ENCODE results near the gene SLC11A2. TPM values are rescaled to one million over a fixed set of nuclear protein-coding genes. Genes with fewer than 3 reads are reported as not detected.

Gene SLC11A2
- polyA plus RNA-seq, 1 of the 3 experiments (the other 2 are of a cell fraction), result 27.7 TPM

DNA sequence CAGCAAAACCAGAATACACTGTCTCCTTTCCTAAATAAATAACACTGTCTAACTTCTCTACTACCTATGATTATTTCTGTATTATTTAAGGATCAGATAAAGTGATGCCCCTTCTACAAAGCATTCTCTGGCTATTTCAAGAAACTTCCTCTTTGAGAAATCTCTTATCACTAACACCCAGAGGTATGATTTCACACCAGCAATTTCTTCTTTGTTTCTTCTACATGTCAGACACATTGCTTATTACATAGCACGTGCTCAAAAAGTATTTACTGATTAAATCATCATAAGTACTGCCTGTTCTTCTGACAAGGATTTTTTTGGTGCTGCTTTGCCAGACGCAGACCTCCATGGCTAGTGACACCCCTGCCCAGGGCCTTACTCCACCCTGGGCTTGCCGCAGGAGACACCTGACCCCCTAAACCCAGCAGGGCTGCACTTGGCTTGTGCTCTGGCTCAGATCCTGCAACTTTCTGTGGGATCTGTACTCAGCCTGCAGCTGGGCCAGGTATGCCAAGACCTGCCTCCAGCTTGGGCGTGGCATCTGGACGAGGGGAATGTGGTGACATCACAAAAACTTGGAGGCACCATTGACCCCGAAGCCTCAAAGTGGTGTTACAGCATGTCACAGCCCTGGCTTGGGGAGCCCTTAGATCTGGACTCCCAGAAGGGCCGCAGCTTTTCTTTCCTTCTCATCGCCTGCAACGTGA is 89.2 kb downstream of the SLC11A2 start:
- no peak for TF ChIP-seq ELF1 (IDR thresholded peaks at IDR 0.05)
- 83% methylated on average over 8 of the region's 9 CpGs for WGBS (ENCODE audit: low lambda C conversion rate)
- ChIA-PET CTCF (interaction anchor here (1.2 kb wide), 1 partner anchor 111 kb away, joined by 3 read pairs; no protein-coding TSS in a partner anchor), POLR2A (interaction anchor here (0.6 kb wide), 1 partner anchor 12 kb away, joined by 4 read pairs; no protein-coding TSS in a partner anchor)
- H3K36me3 ChIP-seq (replicated peaks in 1 of 2; ENCODE audit: control insufficient read depth in 1 of 2, insufficient read depth in 2 of 2, low read length in 1 of 2), result no peaks in the 10 kb centered on the region
- H3K9me2 ChIP-seq, result no peaks in the 10 kb centered on the region
- H3K9ac ChIP-seq, result no peak overlapping the region
- H3K79me2 ChIP-seq (ENCODE audit: insufficient read depth), result no peaks in the 10 kb centered on the region
- H3K4me1 ChIP-seq (ENCODE audit: control insufficient read depth in 1 of 2, insufficient read depth in 2 of 2, low read depth in 1 of 2, low read length in 1 of 2), result peaks cover 0 to 6% of the 10 kb centered on the region in 2 experiments; a peak in 1 of 4 replicates
- H3F3A ChIP-seq (replicated peaks; ENCODE audit: insufficient read depth), result no peaks in the 10 kb centered on the region
- H4K20me1 ChIP-seq (ENCODE audit: insufficient read depth), result no peaks in the 10 kb centered on the region
- no peak for DNase-seq
- H3K27me3 ChIP-seq (ENCODE audit: insufficient read depth), result no peaks in the 10 kb centered on the region
- no peaks in the 10 kb centered on the region for H3K9me3 ChIP-seq
- H3K27ac ChIP-seq (ENCODE audit: low read depth in 2 of 2, low read length in 1 of 2), result no peak overlapping the region
- no peak overlapping the region for H2AFZ ChIP-seq (ENCODE audit: low read depth)
- no peak overlapping the region for H3K4me2 ChIP-seq
- H3K4me3 ChIP-seq (ENCODE audit: low read depth in 2 of 2, low read length in 1 of 2), result no peak overlapping the region

DNA sequence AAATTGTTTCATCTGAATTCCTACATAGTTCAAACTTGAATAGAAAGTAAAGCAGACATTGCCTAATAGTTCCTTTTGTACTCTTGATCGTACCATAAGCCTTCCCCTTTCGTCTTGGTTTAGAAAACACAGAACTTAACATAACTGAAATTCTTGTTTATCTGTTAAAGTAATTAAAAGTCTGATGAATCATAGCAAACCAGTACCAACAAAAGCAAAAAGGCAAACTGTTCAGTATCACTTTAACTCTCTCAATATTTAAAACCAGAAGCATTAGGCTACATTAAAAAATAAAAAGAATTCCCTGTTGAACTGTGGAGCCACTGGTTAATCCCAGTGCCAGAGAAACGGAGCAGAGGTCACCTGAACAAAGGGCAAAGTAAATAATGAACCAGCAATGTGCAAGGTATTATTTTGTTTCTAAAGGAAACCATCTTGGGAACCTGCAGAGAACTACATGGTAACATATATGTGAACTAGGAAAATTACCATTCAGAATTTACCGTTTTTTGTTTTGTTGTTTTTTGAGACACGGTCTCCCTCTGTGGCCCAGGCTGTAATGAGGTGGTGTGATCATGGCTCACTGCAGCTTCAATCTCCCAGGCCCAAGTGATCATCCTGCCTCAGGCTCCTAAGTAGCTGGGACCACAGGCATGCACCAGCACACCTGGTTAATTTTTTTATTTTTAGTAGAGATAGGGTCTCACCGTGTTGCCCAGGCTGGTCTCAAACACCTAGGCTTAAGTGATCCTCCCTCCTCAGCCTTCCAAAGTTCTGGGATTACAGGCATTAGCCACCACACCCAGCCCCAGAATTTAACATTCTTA is 91.0 kb downstream of the SLC11A2 start:
- Histone ChIP-seq H2AFZ (ENCODE audit: low read depth) (peak overlapping the region; percentile 57), H3K79me2 (ENCODE audit: insufficient read depth) (no peaks in the 10 kb centered on the region), H3K9me2 (no peaks in the 10 kb centered on the region), H3F3A (replicated peaks; ENCODE audit: insufficient read depth) (no peaks in the 10 kb centered on the region), H3K4me1 (ENCODE audit: control insufficient read depth in 1 of 2, insufficient read depth in 2 of 2, low read depth in 1 of 2, low read length in 1 of 2) (peaks cover 0 to 6% of the 10 kb centered on the region in 2 experiments; a peak in 1 of 4 replicates), H4K20me1 (ENCODE audit: insufficient read depth) (no peaks in the 10 kb centered on the region), H3K36me3 (replicated peaks in 1 of 2; ENCODE audit: control insufficient read depth in 1 of 2, insufficient read depth in 2 of 2, low read length in 1 of 2) (peaks cover 0 to 3% of the 10 kb centered on the region in 2 experiments), H3K27me3 (ENCODE audit: insufficient read depth) (no peaks in the 10 kb centered on the region), H3K4me3 (ENCODE audit: low read depth in 2 of 2, low read length in 1 of 2) (no peak overlapping the region), H3K9me3 (no peaks in the 10 kb centered on the region), H3K9ac (no peak overlapping the region), H3K27ac (ENCODE audit: low read depth in 2 of 2, low read length in 1 of 2) (peak overlapping the region in 1 of 2 experiments; percentile 29; a peak in 3 of 4 replicates), H3K4me2 (no peak overlapping the region)
- ChIA-PET CTCF (no interaction called here), POLR2A (no interaction called here)
- 53% methylated on average over 6 of the region's 6 CpGs for WGBS (ENCODE audit: low lambda C conversion rate)
- no peak for DNase-seq
- no peak for TF ChIP-seq FOXM1 (IDR thresholded peaks at IDR 0.05; ENCODE audit: low read depth)
- TF ChIP-seq SMC3 (IDR thresholded peaks at IDR 0.05; ENCODE audit: low read depth, low read length), result no peak
- TF ChIP-seq, protein P1, sequence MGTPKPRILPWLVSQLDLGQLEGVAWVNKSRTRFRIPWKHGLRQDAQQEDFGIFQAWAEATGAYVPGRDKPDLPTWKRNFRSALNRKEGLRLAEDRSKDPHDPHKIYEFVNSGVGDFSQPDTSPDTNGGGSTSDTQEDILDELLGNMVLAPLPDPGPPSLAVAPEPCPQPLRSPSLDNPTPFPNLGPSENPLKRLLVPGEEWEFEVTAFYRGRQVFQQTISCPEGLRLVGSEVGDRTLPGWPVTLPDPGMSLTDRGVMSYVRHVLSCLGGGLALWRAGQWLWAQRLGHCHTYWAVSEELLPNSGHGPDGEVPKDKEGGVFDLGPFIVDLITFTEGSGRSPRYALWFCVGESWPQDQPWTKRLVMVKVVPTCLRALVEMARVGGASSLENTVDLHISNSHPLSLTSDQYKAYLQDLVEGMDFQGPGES (IDR thresholded peaks at IDR 0.05; ENCODE audit: low read depth, low read length), result no peak
- no peak for TF ChIP-seq MXI1 (IDR thresholded peaks at IDR 0.05; ENCODE audit: low read depth, low read length)
- no peak for TF ChIP-seq NRF1 (IDR thresholded peaks at IDR 0.05; ENCODE audit: low read depth, low read length)
- no peak for TF ChIP-seq CHD2 (IDR thresholded peaks at IDR 0.05; ENCODE audit: low read length, partially characterized antibody)
- TF ChIP-seq TEAD4 (IDR thresholded peaks at IDR 0.05; ENCODE audit: borderline replicate concordance, insufficient read depth), result no peak
- no peak for TF ChIP-seq FOXJ3 (CRISPR knock-in tag; IDR thresholded peaks at IDR 0.05)
- no peak for TF ChIP-seq YY1 (IDR thresholded peaks at IDR 0.05; ENCODE audit: low read depth)
- no peak for TF ChIP-seq RCOR1 (IDR thresholded peaks at IDR 0.05; ENCODE audit: low read length)
- no peak for TF ChIP-seq EP300 (IDR thresholded peaks at IDR 0.05; ENCODE audit: borderline replicate concordance in 1 of 2, low read depth in 1 of 2, low read length in 1 of 2)
- TF ChIP-seq, protein P2, sequence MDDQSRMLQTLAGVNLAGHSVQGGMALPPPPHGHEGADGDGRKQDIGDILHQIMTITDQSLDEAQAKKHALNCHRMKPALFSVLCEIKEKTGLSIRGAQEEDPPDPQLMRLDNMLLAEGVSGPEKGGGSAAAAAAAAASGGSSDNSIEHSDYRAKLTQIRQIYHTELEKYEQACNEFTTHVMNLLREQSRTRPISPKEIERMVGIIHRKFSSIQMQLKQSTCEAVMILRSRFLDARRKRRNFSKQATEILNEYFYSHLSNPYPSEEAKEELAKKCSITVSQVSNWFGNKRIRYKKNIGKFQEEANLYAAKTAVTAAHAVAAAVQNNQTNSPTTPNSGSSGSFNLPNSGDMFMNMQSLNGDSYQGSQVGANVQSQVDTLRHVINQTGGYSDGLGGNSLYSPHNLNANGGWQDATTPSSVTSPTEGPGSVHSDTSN (IDR thresholded peaks at IDR 0.05), result no peak
